CD4-positive, alpha-beta T cell (primary cell): ENCODE measurements around the gene TMEM52. TPM values are rescaled to one million over a fixed set of nuclear protein-coding genes. Genes with fewer than 3 reads are reported as not detected.
A peak's percentile ranks its signal among the peaks of the same experiment; 100 is the strongest.

Experiments
- ATAC-seq: fragments of 200-7000 bp; cut with Tn5 transposase; one replicate; pipeline ENCODE4 v1.10.0; 2022; ENCODE audit warnings: mild to moderate bottlenecking; ENCODE audit not compliant: poor library complexity
- CTCF ChIA-PET: fragments of 350-600 bp; sonication (Branson Sonifier 250); formaldehyde crosslinking; loops from one replicate; lab custom pipeline; 2021; ENCODE audit warnings: antibody characterized with exemption, inconsistent platforms; lab: Charles Lee
- POLR2A ChIA-PET: fragments of 350-600 bp; sonication (Branson Sonifier 250); formaldehyde crosslinking; loops from one replicate; lab custom pipeline; 2021; ENCODE audit warnings: antibody characterized with exemption, inconsistent platforms; lab: Charles Lee
- DNase-seq, 14 experiments: peaks; one replicate each; pipeline ENCODE4 v3.0.0-alpha.2; 2013 to 2020; ENCODE audit warnings: mixed read lengths in 2 of 14
- H3K27ac ChIP-seq, 2 donors: one replicate each; pipeline versions ENCODE4 v1.5.1 to v1.7.0; 2013; ENCODE audit warnings: low read length in 2 of 2, low read depth in 1 of 2, mild to moderate bottlenecking in 1 of 2
- H3K27me3 ChIP-seq, 2 experiments: 1 replicate in 1 of 2; 2 replicates in 1 of 2; pipeline versions ENCODE4 v1.6.1 to v1.7.0; 2013; ENCODE audit warnings: low read length in 2 of 2, control low read depth in 1 of 2, mild to moderate bottlenecking in 1 of 2, moderate library complexity in 1 of 2; ENCODE audit not compliant: insufficient read depth in 2 of 2, control insufficient read depth in 1 of 2
- H3K36me3 ChIP-seq: one replicate; pipeline ENCODE4 v1.6.1; 2013; ENCODE audit warnings: low read length, control low read depth; ENCODE audit not compliant: insufficient read depth
- H3K4me1 ChIP-seq: one replicate; pipeline ENCODE4 v1.6.1; 2013; ENCODE audit warnings: low read length, control low read depth; ENCODE audit not compliant: insufficient read depth
- H3K4me3 ChIP-seq: one replicate; pipeline ENCODE4 v1.5.1; 2013; ENCODE audit warnings: mild to moderate bottlenecking, low read length, moderate library complexity
- H3K9me3 ChIP-seq, 2 experiments: 1 replicate in 1 of 2; 2 replicates in 1 of 2; pipeline versions ENCODE4 v1.6.1 to v1.7.0; 2013; ENCODE audit warnings: low read length in 2 of 2, mild to moderate bottlenecking in 2 of 2, control low read depth in 1 of 2, moderate library complexity in 1 of 2; ENCODE audit not compliant: control insufficient read depth in 1 of 2, insufficient read depth in 1 of 2
- H3K27ac Mint-ChIP-seq: one replicate; pipeline ENCODE4 v1.8.0; 2020; ENCODE audit warnings: mixed read lengths
- H3K27me3 Mint-ChIP-seq: one replicate; pipeline ENCODE4 v1.8.0; 2021; ENCODE audit warnings: mixed read lengths
- H3K36me3 Mint-ChIP-seq: one replicate; pipeline ENCODE4 v1.8.0; 2021; ENCODE audit warnings: low read depth, mixed read lengths
- H3K4me1 Mint-ChIP-seq: one replicate; pipeline ENCODE4 v1.8.0; 2021; ENCODE audit warnings: low read depth, mixed read lengths
- H3K4me3 Mint-ChIP-seq: one replicate; pipeline ENCODE4 v1.8.0; 2020; ENCODE audit warnings: mild to moderate bottlenecking, mixed read lengths
- H3K9me3 Mint-ChIP-seq: one replicate; pipeline ENCODE4 v1.8.0; 2020; ENCODE audit warnings: mixed read lengths
- intact Hi-C, 2 experiments: fragments of 100-400 bp; cut with DNase I in 1 of 2; cut with micrococcal nuclease in 1 of 2; formaldehyde crosslinking; loops; one replicate each; pipeline versions ENCODE4 v1.15.1 to v1.9.0; 2023 to 2025; cut with DNase I, micrococcal nuclease
- total RNA-seq, 174 experiments: library from RNA in 2 of 174; stranded (reverse) in 2 of 174; gene quantifications; one replicate each; pipeline ENCODE4 v1.2.3 and lab custom pipeline; 2021 to 2026
- TF ChIP-seq, protein P1 (sequence below): fragments of 200-600 bp; IDR thresholded peaks from one replicate; pipeline ENCODE4 v1.8.0; 2022; ENCODE audit warnings: antibody characterized with exemption, mild to moderate bottlenecking

TMEM52 gene
- total RNA-seq, 2 experiments from 2014 or later: 0.49 to 1.9 TPM

DNA sequence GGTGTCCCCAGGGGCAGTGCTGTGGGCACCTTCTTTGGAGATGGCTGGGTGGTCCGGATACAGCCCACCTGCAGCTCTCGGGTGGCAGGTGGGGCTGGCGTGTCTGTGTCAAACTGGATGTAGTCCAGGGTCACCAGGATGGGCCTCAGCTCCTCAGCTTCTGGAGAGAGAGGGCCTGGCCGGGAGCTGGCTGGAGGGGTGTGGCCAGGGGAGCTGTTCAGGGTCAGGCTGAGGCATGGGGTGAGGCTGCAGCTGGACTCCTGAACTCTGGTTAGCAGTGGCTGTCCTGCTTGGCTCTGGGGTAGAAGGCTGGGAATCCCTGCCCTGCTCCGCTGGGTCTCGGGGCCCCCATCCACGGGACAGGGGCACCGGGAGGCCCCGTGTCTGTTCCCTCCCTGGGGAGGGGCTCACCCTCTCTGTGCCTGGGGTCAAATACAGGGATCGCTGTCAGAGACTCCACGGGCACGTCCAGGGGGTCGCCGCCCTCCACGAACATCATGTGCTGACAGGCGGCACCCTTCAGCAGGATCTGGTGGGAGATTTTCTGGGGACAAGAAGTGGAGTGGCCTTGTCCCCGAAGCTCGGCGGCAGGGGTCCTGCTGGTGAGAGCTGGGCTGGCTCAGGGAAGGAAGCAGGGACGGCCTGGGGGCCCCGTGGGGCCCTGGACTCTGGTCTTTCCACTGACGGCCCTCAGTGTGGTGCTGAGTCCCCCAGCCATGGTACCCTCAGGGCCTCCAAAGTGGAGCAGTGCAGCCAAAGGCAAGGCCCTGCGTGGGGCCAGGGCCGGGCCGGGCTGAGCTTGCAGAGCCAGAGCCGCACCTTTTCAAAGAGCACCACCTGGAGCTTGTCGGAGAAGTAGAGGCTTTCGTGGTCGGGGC, 4.1 kb upstream of the TMEM52 start:
- Mint-ChIP-seq H3K9me3 (no peaks in the 10 kb centered on the region), H3K4me3 (no peak overlapping the region), H3K27me3 (no peaks in the 10 kb centered on the region), H3K4me1 (peaks cover 4% of the 10 kb centered on the region), H3K36me3 (no peaks in the 10 kb centered on the region), H3K27ac (no peak overlapping the region)
- peaks cover 19% of the 10 kb centered on the region for H3K4me1 ChIP-seq
- H3K36me3 ChIP-seq: no peaks in the 10 kb centered on the region
- TF ChIP-seq, protein P1, sequence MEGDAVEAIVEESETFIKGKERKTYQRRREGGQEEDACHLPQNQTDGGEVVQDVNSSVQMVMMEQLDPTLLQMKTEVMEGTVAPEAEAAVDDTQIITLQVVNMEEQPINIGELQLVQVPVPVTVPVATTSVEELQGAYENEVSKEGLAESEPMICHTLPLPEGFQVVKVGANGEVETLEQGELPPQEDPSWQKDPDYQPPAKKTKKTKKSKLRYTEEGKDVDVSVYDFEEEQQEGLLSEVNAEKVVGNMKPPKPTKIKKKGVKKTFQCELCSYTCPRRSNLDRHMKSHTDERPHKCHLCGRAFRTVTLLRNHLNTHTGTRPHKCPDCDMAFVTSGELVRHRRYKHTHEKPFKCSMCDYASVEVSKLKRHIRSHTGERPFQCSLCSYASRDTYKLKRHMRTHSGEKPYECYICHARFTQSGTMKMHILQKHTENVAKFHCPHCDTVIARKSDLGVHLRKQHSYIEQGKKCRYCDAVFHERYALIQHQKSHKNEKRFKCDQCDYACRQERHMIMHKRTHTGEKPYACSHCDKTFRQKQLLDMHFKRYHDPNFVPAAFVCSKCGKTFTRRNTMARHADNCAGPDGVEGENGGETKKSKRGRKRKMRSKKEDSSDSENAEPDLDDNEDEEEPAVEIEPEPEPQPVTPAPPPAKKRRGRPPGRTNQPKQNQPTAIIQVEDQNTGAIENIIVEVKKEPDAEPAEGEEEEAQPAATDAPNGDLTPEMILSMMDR: no peak
- no peaks in the 10 kb centered on the region for H3K9me3 ChIP-seq
- no peaks in the 10 kb centered on the region for H3K27me3 ChIP-seq
- DNase-seq (no peak), ATAC-seq (no peak)
- ChIA-PET CTCF (no interaction called here), POLR2A (no interaction called here)
- H3K4me3 ChIP-seq: no peak overlapping the region
- intact Hi-C loops: no loop called here
- no peak overlapping the region for H3K27ac ChIP-seq

DNA sequence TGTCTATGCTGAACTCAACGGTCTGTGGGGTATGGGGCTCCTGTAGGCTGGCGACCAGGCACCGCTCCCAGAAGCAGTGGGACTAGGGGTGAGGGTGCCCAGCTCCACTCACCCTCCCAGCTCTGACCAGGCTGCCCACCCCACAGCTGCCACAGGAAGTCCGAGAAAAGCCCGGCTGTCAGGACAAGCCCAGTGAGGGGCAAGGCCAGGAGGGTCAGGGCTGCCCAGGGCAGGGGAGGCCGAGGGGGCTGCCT, 3.5 kb upstream of the TMEM52 start:
- ChIA-PET CTCF (no interaction called here), POLR2A (no interaction called here)
- H3K36me3 Mint-ChIP-seq: no peaks in the 10 kb centered on the region

DNA sequence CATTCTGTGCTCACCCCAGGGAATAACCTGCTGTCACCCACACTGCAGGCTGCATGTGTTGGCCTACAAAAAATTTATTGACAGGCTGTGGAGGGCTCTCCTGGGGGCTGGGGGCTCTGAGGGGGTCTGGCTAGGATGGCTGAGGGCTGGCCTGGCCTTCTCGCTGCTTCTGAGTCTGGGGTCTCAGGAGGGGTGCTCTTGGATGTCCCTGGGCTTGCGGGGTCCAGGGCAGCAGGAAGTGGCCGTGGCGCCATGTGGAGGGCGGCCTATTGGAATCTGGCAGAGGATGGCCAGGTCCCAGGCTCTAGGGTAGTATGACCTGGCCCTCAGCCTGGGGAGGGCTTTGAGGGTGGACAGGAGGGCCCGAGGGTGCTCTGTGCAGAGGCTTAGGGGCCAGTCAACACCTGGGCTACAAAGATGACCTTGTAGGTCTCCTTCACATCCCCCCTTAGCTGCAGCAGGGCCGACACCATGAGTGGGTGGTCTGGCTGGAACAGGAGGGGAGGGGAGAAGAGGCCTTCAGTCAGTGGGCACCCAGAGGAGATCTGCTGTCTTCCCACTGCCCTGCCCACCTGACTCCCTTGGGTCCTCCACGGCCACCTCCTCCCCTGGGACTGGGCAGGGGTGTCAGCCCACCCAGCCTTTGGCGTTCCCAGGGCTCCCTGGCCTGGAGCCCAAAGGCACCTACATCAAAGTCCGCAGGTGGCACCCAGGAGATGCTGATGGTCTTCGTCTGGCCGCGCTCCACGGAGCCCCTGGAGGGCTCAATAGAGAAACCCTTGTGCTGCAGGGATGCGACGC, 3.0 kb upstream of the TMEM52 start:
- intact Hi-C loops: no loop called here
- H3K9me3 ChIP-seq: no peaks in the 10 kb centered on the region
- H3K36me3 ChIP-seq: no peaks in the 10 kb centered on the region
- TF ChIP-seq, protein P1: no peak
- CTCF ChIA-PET: interaction anchor here (3.1 kb wide), 1 partner anchor 13 kb away, joined by 13 read pairs; no protein-coding TSS in a partner anchor
- Mint-ChIP-seq H3K36me3 (no peaks in the 10 kb centered on the region), H3K4me3 (no peak overlapping the region), H3K27ac (no peak overlapping the region), H3K9me3 (no peaks in the 10 kb centered on the region), H3K27me3 (no peaks in the 10 kb centered on the region), H3K4me1 (peaks cover 4% of the 10 kb centered on the region)
- DNase-seq (peak in 1 of 14 experiments; percentile 38), ATAC-seq (no peak)
- H3K27ac ChIP-seq: no peak overlapping the region
- no peak overlapping the region for H3K4me3 ChIP-seq
- no peaks in the 10 kb centered on the region for H3K27me3 ChIP-seq
- POLR2A ChIA-PET: no interaction called here
- H3K4me1 ChIP-seq: peaks cover 26% of the 10 kb centered on the region

More for the DNA sequence above, 3.5 kb upstream of the TMEM52 start:
- TF ChIP-seq, protein P1: no peak
- H3K27me3 ChIP-seq: no peaks in the 10 kb centered on the region
- Mint-ChIP-seq H3K27me3 (no peaks in the 10 kb centered on the region), H3K4me1 (peaks cover 4% of the 10 kb centered on the region), H3K4me3 (no peak overlapping the region), H3K27ac (no peak overlapping the region), H3K9me3 (no peaks in the 10 kb centered on the region)
- intact Hi-C loops: no loop called here
- H3K4me3 ChIP-seq: no peak overlapping the region
- H3K9me3 ChIP-seq: no peaks in the 10 kb centered on the region
- no peaks in the 10 kb centered on the region for H3K36me3 ChIP-seq
- ATAC-seq (no peak), DNase-seq (peak in 1 of 14 experiments; percentile 38)
- H3K27ac ChIP-seq: no peak overlapping the region
- peaks cover 24% of the 10 kb centered on the region for H3K4me1 ChIP-seq
